Ishikawa (cell line): ENCODE results near the gene PRKAG1.

Experiments
- CREB1 ChIP-seq: IDR thresholded peaks from 2 replicates; pipeline ENCODE4 v1.6.1; 2012; ENCODE audit warnings: low read depth
- EP300 ChIP-seq: IDR thresholded peaks from 2 replicates; pipeline ENCODE4 v1.6.1; 2012; ENCODE audit warnings: borderline replicate concordance
- FOXM1 ChIP-seq: IDR thresholded peaks from 2 replicates; pipeline ENCODE4 v1.6.1; 2012; ENCODE audit warnings: low read depth, borderline replicate concordance
- NFIC ChIP-seq: IDR thresholded peaks from 2 replicates; pipeline ENCODE4 v1.6.1; 2012
- RAD21 ChIP-seq: IDR thresholded peaks from 2 replicates; pipeline ENCODE4 v1.6.1; 2012; ENCODE audit warnings: low read depth
- TAF1 ChIP-seq: IDR thresholded peaks from 2 replicates; pipeline ENCODE4 v1.6.1; 2012; ENCODE audit warnings: low read depth, mild to moderate bottlenecking
- TCF12 ChIP-seq: IDR thresholded peaks from 2 replicates; pipeline ENCODE4 v1.6.1; 2012; ENCODE audit warnings: low read depth
- TEAD4 ChIP-seq: IDR thresholded peaks from 2 replicates; pipeline ENCODE4 v1.6.1; 2012
- YY1 ChIP-seq: IDR thresholded peaks from 2 replicates; pipeline ENCODE4 v1.6.1; 2012; ENCODE audit warnings: low read depth
- ZBTB7A ChIP-seq: IDR thresholded peaks from 2 replicates; pipeline ENCODE4 v1.6.1; 2012; ENCODE audit warnings: low read depth
- TF ChIP-seq, protein P1 (sequence below): IDR thresholded peaks from 2 replicates; pipeline ENCODE4 v1.6.1; 2012; ENCODE audit warnings: low read depth, mild to moderate bottlenecking
- TF ChIP-seq, protein P2 (sequence below): IDR thresholded peaks from 2 replicates; pipeline ENCODE4 v1.6.1; 2012
- TF ChIP-seq, protein P3 (sequence below): IDR thresholded peaks from 2 replicates; pipeline ENCODE4 v1.6.1; 2012

DNA sequence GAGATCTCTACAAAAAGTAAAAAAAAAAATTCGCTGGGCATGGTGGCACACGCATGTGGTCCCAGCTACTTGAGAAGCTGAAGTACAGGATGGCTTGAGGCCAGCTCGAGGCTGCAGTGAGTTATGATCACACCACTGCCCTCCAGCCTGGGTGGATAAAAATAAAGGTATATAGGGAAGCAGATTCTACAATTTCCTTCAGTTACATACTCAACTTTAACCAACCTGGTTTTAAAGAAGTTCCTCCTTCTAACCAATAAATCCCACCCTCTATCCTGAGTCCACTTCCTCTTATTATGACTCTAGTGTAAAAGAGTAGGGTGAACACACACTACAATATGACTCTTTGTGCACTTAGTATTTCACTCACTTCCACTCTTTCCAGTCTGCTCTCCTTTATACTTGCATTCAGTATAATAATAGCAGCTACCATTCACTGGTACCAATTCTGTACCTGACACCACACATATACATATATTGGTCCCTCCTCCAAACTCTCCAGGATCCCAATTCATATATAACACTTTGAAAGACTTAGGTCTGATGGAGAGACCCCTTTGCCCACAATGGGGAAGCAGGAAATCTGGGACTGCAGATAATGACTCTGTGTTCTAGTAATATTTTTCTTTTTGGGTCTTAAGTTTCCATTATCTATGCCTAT lies 63.6 kb downstream of the PRKAG1 start:
- no peak for TF ChIP-seq FOXM1
- TF ChIP-seq, protein P1, sequence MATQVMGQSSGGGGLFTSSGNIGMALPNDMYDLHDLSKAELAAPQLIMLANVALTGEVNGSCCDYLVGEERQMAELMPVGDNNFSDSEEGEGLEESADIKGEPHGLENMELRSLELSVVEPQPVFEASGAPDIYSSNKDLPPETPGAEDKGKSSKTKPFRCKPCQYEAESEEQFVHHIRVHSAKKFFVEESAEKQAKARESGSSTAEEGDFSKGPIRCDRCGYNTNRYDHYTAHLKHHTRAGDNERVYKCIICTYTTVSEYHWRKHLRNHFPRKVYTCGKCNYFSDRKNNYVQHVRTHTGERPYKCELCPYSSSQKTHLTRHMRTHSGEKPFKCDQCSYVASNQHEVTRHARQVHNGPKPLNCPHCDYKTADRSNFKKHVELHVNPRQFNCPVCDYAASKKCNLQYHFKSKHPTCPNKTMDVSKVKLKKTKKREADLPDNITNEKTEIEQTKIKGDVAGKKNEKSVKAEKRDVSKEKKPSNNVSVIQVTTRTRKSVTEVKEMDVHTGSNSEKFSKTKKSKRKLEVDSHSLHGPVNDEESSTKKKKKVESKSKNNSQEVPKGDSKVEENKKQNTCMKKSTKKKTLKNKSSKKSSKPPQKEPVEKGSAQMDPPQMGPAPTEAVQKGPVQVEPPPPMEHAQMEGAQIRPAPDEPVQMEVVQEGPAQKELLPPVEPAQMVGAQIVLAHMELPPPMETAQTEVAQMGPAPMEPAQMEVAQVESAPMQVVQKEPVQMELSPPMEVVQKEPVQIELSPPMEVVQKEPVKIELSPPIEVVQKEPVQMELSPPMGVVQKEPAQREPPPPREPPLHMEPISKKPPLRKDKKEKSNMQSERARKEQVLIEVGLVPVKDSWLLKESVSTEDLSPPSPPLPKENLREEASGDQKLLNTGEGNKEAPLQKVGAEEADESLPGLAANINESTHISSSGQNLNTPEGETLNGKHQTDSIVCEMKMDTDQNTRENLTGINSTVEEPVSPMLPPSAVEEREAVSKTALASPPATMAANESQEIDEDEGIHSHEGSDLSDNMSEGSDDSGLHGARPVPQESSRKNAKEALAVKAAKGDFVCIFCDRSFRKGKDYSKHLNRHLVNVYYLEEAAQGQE = no peak
- no peak for TF ChIP-seq ZBTB7A
- TF ChIP-seq RAD21 = no peak
- TF ChIP-seq CREB1 = no peak
- TF ChIP-seq, protein P2, sequence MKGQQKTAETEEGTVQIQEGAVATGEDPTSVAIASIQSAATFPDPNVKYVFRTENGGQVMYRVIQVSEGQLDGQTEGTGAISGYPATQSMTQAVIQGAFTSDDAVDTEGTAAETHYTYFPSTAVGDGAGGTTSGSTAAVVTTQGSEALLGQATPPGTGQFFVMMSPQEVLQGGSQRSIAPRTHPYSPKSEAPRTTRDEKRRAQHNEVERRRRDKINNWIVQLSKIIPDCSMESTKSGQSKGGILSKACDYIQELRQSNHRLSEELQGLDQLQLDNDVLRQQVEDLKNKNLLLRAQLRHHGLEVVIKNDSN = no peak
- no peak for TF ChIP-seq YY1
- TF ChIP-seq TCF12 = no peak
- no peak for TF ChIP-seq EP300
- no peak for TF ChIP-seq TEAD4
- TF ChIP-seq, protein P3, sequence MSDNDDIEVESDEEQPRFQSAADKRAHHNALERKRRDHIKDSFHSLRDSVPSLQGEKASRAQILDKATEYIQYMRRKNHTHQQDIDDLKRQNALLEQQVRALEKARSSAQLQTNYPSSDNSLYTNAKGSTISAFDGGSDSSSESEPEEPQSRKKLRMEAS = no peak
- TF ChIP-seq TAF1 = no peak
- TF ChIP-seq NFIC = no peak
